Tibial nerve (tissue), 4 donors: ENCODE data around the gene ADH5. TPM values are rescaled to one million over a fixed set of nuclear protein-coding genes. Genes with fewer than 3 reads are reported as not detected.

ENCODE experiments used
- DNase-seq, 2 donors: peaks; one replicate each; pipeline ENCODE4 v3.0.0-alpha.2; 2019; ENCODE audit warnings: low spot score in 2 of 2
- H3K27ac ChIP-seq, 4 donors: fragments of 200-600 bp; sonication (generic) in 3 of 4; one replicate each; pipeline ENCODE4 v1.5.1; 2017 to 2019; ENCODE audit warnings: mild to moderate bottlenecking in 1 of 4
- H3K27me3 ChIP-seq, 2 donors: fragments of 200-600 bp; sonication (generic) in 1 of 2; one replicate each; pipeline versions ENCODE4 v1.5.1 to v1.6.0; 2017 to 2019
- H3K36me3 ChIP-seq, 3 donors: fragments of 200-600 bp; sonication (generic); one replicate each; pipeline ENCODE4 v1.5.1; 2018 to 2019
- H3K4me1 ChIP-seq, 4 donors: fragments of 200-600 bp; sonication (generic) in 3 of 4; one replicate each; pipeline ENCODE4 v1.5.1; 2017 to 2019
- H3K4me3 ChIP-seq, 4 donors: fragments of 200-600 bp; sonication (generic) in 3 of 4; one replicate each; pipeline ENCODE4 v1.5.1; 2017 to 2019; ENCODE audit warnings: mild to moderate bottlenecking in 1 of 4, moderate library complexity in 1 of 4
- H3K9me3 ChIP-seq, 4 donors: fragments of 200-600 bp; sonication (generic) in 3 of 4; one replicate each; pipeline ENCODE4 v1.5.1; 2017 to 2019
- CTCF ChIP-seq, 5 experiments: fragments of 200-600 bp in 3 of 5; fragments of 450-650 bp in 2 of 5; sonication (generic) in 3 of 5; IDR thresholded peaks; one replicate each; pipeline ENCODE4 v1.5.1; 2016 to 2019; ENCODE audit warnings: antibody characterized with exemption in 5 of 5, mild to moderate bottlenecking in 3 of 5, moderate library complexity in 2 of 5
- EP300 ChIP-seq, 2 donors: sonication (generic); formaldehyde crosslinking; IDR thresholded peaks; one replicate each; pipeline ENCODE4 v1.6.1; 2017; ENCODE audit warnings: antibody characterized with exemption in 2 of 2, mild to moderate bottlenecking in 1 of 2
- POLR2A ChIP-seq, 2 donors: fragments of 450-650 bp; IDR thresholded peaks; one replicate each; pipeline ENCODE4 v1.6.1; 2017; ENCODE audit warnings: antibody characterized with exemption in 2 of 2, mild to moderate bottlenecking in 2 of 2, moderate library complexity in 2 of 2
- whole genome bisulfite sequencing, 2 donors: methylation state at CpG; one replicate each; pipeline ENCODE4 v1.1.5; 2018; 5-methylcytosine and 5-hydroxymethylcytosine counted together
- total RNA-seq, 4 donors: library from RNA; depleted of rRNA; stranded (reverse); fragments of >200 nt; gene quantifications; one replicate each; pipeline ENCODE4 v1.1.0, GENCODE V29; 2016

ADH5 gene
- total RNA-seq, 4 donors from 2014 or later = 111 to 139 (median 122) TPM

- no peak for DNase-seq
- Histone ChIP-seq H3K4me3 (no peak overlapping the region), H3K4me1 (peaks cover 0 to 2% (median under 1%) of the 10 kb centered on the region in 4 donors), H3K27me3 (no peaks in the 10 kb centered on the region), H3K36me3 (peaks cover 0 to 56% (median 0%) of the 10 kb centered on the region in 3 donors), H3K27ac (no peak overlapping the region), H3K9me3 (no peaks in the 10 kb centered on the region)
- whole genome bisulfite sequencing, 2 donors = 92 to 96% methylated on average over 8 of the region's 8 CpGs
- TF ChIP-seq CTCF (IDR thresholded peaks at IDR 0.05) = no peak
- no peak for TF ChIP-seq EP300 (IDR thresholded peaks at IDR 0.05)
- no peak for TF ChIP-seq POLR2A (IDR thresholded peaks at IDR 0.05)
Measured at GRCh38 chr4:99061048-99061700, 27.4 kb downstream of the ADH5 start.

GRCh38 chr4:99059550-99059949 is 29.0 kb downstream of the ADH5 start:
- Histone ChIP-seq H3K4me3 (no peak overlapping the region), H3K27ac (no peak overlapping the region), H3K4me1 (peaks cover 0 to 10% (median 6%) of the 10 kb centered on the region in 4 donors), H3K36me3 (peaks cover 0 to 51% (median 0%) of the 10 kb centered on the region in 3 donors), H3K27me3 (no peaks in the 10 kb centered on the region), H3K9me3 (no peaks in the 10 kb centered on the region)
- DNase-seq = no peak
- TF ChIP-seq EP300 (IDR thresholded peaks at IDR 0.05) (no peak), POLR2A (IDR thresholded peaks at IDR 0.05) (no peak), CTCF (IDR thresholded peaks at IDR 0.05) (no peak)
- WGBS, 2 donors = 97 to 100% methylated on average over 1 of the region's 1 CpG

- DNase-seq = no peak
- H3K27me3 ChIP-seq = no peaks in the 10 kb centered on the region
- no peak overlapping the region for H3K27ac ChIP-seq
- 71 to 82% methylated on average over 2 of the region's 2 CpGs for WGBS, 2 donors
- TF ChIP-seq EP300 (IDR thresholded peaks at IDR 0.05) = no peak
- no peak for TF ChIP-seq POLR2A (IDR thresholded peaks at IDR 0.05)
- no peak for TF ChIP-seq CTCF (IDR thresholded peaks at IDR 0.05)
- no peak overlapping the region for H3K4me3 ChIP-seq
- H3K9me3 ChIP-seq = no peaks in the 10 kb centered on the region
- H3K36me3 ChIP-seq = peaks cover 0 to 46% (median 0%) of the 10 kb centered on the region in 3 donors
- peaks cover 0 to 10% (median 6%) of the 10 kb centered on the region in 4 donors for H3K4me1 ChIP-seq
Measured at GRCh38 chr4:99058228-99058627, 30.4 kb downstream of the ADH5 start.

DNA sequence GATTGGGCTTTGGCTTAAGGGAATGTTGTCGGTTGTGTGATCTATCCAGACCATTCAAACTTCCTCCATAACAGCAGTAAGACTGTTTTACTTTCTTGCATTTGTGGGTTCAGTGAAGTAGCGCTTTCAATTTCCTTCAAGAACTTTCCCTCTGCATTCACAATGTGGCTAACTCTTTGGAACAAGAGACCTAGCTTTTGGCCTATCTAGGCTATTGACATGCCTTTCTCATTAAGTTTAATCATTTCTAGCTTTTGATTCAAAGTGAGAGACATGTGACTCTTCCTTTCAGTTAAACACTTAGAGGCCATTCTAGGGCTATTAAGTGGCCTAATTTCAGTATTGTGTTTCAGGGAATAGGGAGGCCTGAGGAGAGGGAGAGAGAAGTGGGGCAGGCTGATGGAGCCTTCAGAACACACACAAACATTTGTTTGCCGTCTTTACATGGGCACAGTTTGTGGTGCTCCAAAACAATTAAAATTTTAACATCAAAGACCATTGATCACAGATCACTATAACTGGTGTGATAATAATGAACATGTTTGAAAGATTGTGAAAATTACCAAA is 34.1 kb downstream of the ADH5 start:
- Histone ChIP-seq H3K36me3 (peaks cover 0 to 54% (median 0%) of the 10 kb centered on the region in 3 donors), H3K9me3 (no peaks in the 10 kb centered on the region), H3K27ac (no peak overlapping the region), H3K27me3 (no peaks in the 10 kb centered on the region), H3K4me1 (peaks cover 0 to 10% (median 6%) of the 10 kb centered on the region in 4 donors), H3K4me3 (no peak overlapping the region)
- TF ChIP-seq CTCF (IDR thresholded peaks at IDR 0.05) = no peak
- no peak for TF ChIP-seq POLR2A (IDR thresholded peaks at IDR 0.05)
- no peak for TF ChIP-seq EP300 (IDR thresholded peaks at IDR 0.05)
- no peak for DNase-seq
- 66 to 78% methylated on average over 3 of the region's 3 CpGs for WGBS, 2 donors

DNA sequence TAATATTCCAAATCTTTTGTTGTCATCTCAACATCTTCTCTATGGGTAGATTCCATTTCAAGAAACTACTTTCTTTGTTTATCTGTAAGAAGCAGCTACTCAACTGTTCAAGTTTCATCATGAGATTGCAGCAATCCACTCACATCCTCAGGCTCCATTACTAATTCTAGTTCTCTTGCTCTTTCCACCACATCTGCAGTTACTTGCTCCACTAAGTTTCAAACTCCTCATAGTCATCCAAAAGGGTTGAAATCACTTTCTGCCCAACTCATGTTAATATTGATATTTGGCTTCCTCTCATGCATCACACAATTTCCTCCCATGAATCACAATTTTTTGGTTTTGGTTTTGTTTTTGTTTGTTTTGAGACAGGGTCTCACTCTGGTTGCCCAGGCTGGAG is 35.7 kb downstream of the ADH5 start:
- DNase-seq = no peak
- Histone ChIP-seq H3K4me3 (no peak overlapping the region), H3K36me3 (peaks cover 0 to 55% (median 0%) of the 10 kb centered on the region in 3 donors), H3K27me3 (no peaks in the 10 kb centered on the region), H3K27ac (no peak overlapping the region), H3K4me1 (peaks cover 0 to 10% (median 6%) of the 10 kb centered on the region in 4 donors), H3K9me3 (no peaks in the 10 kb centered on the region)
- TF ChIP-seq EP300 (IDR thresholded peaks at IDR 0.05) (no peak), CTCF (IDR thresholded peaks at IDR 0.05) (no peak), POLR2A (IDR thresholded peaks at IDR 0.05) (no peak)
